Body of pancreas (tissue), 4 donors: ENCODE results near the gene ADGRD1.

Experiments used
- CTCF ChIP-seq, 7 experiments: fragments of 450-650 bp in 4 of 7; fragments of 200-600 bp in 3 of 7; sonication (generic) in 3 of 7; IDR thresholded peaks; one replicate each; pipeline ENCODE4 v1.5.1; 2016 to 2019; ENCODE audit warnings: antibody characterized with exemption in 7 of 7
- POLR2A ChIP-seq, 3 donors: fragments of 450-650 bp; IDR thresholded peaks; one replicate each; pipeline ENCODE4 v1.6.1; 2016; ENCODE audit warnings: antibody characterized with exemption in 3 of 3, mild to moderate bottlenecking in 2 of 3

GRCh38 chr12:131049002-131049401 lies 95.3 kb downstream of the ADGRD1 start:
- TF ChIP-seq POLR2A (IDR thresholded peaks at IDR 0.05): no peak
- no peak for TF ChIP-seq CTCF (IDR thresholded peaks at IDR 0.05)
